Myocyte (in vitro differentiated cells): ENCODE measurements around the gene RBM20. TPM values are rescaled to one million over a fixed set of nuclear protein-coding genes. Genes with fewer than 3 reads are reported as not detected.
A peak's percentile ranks its signal among the peaks of the same experiment; 100 is the strongest.
"Not testable (repeated sequence)": the region's sequence is repeated elsewhere in the genome, so short reads cannot be mapped to it uniquely, and the experiment has no call there.

Source experiments
- DNase-seq: peaks from one replicate; pipeline ENCODE4 v3.0.0-alpha.2; 2012; ENCODE audit warnings: low read depth
- total RNA-seq: library from RNA; depleted of rRNA; stranded (reverse); fragments of >200 nt; gene quantifications from 2 replicates; pipeline ENCODE4 v1.2.3, GENCODE V29; 2014

RBM20 gene
- total RNA-seq, 1 donor from 2014 or later = 2.6 TPM

DNA sequence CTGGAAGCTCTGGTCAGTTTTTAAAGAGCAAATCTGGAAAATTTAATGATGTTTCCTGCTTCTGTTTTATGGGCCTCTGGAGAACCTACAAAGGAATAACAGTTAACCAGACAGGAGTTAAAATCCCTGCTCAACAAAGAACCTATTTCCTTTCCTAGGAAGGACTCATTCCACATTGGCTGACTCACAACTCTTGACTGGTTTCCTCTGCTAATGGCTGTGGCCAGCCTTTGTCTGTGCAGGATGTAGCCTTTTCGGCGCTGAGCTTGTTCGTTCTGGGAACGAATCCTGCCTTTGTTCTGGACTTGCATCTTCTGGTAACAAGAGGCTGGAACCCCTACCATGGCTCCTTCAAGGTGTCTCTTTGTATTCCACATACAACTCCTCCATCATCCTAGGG lies 114.8 kb downstream of the RBM20 start:
- peak; percentile 50 for DNase-seq

DNA sequence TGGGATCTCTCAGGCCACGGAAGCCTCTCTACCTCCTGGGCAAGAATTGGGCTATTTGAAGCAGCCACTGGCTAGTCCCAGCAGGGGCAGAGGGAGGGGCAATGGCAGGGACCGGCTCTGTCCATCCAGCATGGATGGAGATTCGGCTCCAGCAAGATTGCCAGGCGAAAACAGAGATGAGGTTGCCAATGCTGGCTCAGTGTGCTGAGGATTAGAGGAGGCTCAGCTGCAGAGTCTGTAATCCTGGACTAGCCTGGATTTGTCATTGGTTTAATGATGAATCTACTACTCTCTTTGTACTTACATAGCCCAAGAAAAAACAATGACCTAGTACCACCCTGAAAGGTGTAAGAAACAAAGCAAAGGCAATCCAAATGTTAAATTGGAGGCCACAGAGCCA lies 115.4 kb downstream of the RBM20 start:
- no peak for DNase-seq

DNA sequence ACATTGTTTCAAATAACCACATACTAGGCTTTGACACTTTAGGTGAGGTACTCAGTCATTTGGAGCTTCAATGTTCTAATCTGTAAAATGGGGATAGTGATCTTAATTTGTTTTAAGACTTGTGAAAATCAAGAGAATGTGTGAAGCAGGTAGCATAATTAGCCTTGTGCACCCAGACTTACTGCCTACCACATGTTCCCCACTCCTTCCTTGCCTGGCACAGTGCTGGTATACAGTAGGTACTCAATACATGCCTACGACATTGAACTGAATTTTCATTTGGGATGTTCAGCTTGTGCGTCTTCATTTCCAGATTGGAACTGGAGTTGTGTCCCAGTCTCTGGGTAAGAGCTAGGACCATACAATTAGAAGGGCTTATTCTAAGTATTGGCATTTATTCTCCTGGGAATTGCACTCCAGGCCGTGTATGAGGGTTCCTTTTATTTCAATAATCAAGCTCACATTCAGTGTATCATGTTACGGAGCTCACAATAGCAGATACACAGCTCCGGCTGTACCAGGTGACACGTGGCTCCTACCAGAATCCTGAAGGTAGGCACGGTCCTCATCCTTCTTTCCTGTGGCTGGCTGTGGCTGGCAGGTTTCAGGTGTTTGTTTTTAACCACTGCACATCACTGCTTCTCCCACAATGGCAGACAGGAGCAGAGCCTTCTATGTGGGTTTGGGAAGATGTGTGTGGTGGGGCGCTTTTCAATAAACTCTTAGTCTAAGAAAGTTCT lies 118.1 kb downstream of the RBM20 start:
- DNase-seq = no peak

DNA sequence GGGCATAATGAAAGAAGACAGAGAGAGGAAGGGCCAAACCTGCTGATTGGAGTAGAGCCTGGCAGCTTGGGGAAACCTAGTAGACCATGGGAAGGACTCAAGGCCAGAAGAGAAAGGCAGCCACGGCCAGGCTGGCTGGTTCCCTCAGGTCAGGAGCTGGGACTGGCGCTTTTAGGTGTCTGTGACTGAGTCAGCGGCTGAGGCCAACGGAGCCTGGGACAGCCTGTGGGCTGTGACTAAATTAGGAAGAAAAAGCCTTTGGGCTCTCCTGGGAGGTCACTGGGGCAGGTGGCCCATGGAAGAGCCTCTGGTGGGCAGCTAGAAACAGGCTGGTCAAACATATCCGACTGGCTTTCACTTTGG lies 118.7 kb downstream of the RBM20 start:
- DNase-seq = no peak

DNA sequence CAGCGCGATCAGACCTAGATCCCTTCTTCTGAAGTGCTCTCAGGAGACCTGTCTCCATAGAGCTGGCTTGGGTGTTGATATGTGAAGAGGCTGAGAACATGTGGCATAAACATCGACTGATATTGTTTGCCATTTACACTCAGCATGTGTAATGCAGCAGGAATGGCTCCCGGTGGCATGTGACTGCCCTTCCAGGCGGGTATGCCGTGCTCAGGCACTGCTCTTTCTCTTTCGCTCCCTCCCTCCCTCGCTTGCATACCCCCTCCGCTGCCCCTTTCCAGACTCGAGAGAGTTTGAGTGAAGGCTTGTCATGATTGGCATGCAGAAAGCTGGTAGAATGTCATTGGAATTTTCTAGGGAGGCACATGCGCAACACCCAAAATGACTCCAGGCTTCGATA lies 120.2 kb downstream of the RBM20 start:
- DNase-seq = peak; percentile 55

DNA sequence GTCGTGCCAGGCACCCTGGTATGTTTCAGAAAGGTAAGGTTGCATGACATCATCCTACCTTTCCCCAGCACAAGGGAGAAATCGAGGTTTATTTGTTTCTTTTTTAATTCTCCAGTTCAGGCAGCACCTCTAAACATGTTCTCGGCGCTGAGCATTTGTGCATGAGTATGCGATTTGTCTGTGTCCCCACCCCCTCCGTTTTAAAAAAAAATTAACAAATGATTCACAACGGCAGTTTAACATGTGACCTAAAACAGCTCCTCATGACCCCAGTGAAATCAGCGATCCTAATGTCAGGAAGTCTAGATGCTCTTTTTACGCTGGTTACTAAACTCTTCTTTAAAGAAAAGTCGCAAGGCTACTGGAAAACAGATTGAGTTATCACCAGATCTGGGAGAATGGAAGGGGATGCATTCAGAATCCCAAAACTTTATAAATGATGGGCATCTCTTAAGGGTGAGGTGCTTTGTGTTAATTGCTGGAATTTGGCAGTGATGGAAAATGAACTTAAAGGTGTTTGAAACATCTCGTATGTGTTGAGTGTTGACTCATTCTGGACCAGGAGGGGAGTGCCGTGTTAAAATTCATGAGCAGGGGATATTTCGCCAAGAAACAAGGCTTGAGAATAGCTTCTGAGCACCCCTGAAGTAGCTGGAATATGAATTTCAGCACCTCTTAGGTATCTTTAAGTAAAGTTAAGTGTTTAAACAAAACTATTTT lies 120.8 kb downstream of the RBM20 start:
- no peak for DNase-seq

DNA sequence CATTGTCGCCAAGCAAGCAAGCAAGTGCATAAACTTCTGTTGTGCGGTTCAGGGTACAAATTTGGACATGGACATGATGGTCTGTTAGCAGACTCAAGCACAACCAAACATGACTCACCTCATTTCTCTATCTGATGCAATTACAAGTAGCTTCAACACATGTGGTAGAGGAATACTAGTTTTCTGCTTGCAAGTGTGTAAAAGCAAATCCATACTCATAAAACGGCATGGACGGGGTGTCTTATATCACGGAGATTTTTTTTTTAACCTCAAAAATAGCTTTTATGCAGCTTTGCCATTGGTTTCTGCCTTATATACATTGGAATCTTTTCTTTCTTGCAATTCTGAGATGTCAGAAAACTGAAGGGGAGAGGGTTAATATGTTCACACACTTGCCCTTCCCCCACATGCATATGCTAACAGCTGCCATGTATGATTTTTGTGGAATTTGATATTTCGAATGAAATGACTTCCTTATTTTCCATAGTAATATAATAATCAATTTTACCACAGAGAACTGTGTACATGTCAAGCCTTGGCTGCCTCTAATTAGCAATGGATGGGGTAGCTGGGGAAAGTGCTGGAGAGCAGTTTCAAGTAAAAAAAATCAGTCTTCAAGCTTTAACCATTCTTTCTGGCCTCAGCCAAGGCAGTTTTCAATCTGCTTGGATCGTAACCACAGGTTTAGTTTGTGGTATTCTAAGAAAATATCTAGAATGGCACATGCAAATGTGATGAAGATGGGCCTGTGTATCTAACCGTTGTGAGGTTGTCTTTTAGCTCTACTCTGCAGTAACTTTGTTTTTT lies 121.6 kb downstream of the RBM20 start:
- no peak for DNase-seq

DNA sequence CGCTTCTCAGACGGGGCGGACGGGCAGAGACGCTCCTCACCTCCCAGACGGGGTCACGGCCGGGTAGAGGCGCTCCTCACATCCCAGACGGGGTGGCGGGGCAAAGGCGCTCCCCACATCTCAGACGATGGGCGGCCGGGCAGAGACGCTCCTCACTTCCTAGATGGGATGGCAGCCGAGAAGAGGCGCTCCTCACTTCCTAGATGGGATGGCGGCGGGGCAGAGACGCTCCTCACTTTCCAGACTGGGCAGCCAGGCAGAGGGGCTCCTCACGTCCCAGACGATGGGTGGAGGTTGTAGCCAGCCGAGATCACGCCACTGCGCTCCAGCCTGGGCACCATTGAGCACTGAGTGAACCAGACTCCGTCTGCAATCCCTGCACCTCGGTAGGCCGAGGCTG lies 123.5 kb downstream of the RBM20 start:
- DNase-seq = not testable (repeated sequence)

DNA sequence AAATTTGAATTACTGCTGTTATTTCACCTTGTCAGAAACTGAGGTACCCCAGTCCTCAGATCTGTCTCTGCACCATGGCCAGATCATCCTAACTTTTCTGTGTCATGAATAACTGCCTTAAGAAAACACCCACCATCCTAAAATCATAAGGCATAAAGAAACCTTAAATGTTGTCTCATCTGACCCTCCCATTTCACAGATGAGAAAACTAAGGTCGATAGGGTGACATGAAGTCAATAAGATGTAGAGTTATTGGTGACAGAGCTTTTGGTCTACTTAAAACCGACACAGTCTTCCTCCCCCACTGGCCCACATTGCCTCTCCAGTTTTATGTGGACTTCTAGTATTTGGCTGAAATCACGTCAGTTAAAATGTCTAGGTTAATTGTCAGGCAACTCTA lies 126.1 kb downstream of the RBM20 start:
- DNase-seq = no peak

DNA sequence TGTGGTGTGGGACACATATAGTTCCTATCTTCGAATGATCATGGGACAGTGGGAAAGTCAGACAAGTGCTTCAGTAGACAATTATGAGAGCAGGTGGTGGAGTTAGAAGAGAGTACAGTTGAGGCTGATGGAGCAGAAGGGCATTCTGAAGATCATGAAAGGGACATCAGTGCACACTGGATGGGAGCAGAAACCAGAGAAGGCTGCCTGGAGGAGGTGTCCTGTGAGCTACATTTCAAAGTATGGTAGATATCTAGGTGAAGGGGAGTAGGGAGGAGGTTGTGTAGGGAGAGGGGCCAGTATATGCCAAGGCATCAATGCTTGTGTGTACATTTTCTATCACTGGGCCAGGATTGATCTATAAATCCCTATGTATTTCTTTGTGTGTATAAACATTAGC lies 127.3 kb downstream of the RBM20 start:
- DNase-seq = no peak

DNA sequence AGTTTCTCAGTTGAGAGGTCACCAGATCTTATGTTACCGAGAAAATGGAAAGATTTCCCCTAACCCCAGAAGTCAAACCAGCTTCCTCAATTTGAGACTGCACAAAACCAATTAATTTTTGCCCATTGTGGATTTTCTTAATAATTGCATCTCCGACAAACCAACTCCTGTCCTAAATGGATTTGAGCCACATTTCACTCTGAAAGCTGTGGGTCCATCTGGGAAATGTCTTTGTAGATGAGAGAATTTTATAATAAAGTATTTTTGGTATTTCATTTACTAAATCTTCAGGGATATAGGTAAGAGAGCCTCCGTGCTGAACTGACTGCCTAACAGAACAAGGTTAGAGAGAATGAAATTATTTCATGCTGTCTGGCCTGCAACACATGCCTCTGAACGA lies 127.9 kb downstream of the RBM20 start:
- no peak for DNase-seq

DNA sequence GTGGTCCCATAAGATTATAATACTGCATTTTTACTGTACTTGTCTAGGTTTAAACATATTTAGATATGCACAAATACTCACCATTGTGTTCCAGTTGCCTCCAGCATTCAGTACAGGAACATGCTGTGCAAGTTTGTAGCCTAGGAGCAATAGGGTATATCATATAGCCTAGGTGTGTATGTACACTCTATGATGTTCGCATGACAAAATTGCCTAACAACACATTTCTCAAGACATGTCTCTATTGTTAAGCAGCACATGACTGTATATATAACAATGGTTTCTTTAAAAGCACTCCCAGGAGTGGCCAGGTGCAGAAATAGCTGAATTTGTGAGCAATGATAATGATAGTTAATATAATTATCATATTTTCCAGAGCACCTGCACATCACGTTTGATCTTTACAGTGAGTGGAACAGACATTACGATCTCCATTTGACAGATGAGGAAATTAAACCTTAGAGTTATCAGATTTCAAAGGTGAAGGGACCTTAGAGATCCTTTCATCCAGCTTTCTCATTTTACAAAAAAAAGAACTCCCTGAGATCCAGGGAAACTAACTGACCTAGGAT lies 128.4 kb downstream of the RBM20 start:
- no peak for DNase-seq

DNA sequence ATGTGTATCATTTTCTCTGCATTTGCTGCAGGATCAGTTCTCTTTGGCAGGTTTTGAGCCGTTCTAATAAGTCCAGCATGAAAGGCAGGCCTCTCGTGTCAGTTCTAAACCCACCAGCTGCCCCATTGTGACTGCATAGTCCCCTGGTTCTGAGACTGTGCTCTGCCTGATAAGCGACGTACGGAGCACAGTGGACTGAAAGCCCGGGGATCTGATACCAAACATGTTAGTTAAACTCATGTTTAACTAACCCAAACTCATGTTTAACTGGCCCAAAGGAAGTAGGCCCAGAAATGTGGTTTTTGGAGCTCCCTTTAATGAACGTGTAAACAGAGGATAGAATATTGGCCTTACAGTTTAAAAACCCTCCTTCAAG lies 129.5 kb downstream of the RBM20 start:
- peak; percentile 6 for DNase-seq

DNA sequence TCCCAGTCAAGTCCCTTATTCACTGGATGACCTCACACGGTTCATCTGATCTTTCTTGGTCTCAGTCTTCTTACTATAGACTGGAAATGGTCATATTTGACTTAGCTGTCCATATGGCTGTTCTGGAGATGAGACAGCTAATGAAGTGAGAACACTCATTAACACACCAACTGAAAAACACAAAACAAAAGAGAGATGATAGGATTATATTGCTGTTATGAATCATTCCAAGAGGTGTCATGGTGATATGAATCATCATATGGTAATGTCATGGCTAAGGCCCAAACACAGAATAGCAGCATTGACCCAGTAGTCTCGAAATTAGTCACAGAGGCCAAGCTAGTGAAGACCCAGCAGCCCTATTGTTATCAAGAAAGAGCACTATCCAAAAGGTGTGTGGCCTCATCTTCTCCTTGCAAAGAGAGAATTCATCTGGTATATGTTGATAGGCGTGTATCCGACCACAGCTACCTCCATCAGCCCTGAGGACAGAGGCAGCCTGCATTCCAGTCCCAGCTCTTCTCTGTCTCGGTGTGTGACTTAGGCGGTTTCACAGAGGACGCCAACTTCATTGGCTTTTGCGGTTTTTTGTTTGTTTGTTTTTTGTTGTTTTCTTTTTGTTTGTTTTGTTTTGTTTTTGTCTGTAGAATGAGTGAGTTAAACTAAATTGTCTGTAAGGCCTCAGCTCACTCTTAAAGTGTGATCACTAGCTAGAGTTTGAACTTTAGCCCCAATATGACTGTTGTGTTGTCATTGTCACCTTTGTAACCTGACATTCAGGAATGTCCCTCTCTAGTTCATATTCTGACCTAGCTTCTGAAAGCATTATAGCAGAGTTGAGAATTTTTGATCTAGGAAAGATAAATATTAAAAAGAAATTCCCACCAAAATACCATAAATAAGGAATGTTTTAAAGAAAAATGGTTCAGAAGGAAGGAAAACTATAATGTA lies 130.2 kb downstream of the RBM20 start:
- DNase-seq = peak; percentile 81

DNA sequence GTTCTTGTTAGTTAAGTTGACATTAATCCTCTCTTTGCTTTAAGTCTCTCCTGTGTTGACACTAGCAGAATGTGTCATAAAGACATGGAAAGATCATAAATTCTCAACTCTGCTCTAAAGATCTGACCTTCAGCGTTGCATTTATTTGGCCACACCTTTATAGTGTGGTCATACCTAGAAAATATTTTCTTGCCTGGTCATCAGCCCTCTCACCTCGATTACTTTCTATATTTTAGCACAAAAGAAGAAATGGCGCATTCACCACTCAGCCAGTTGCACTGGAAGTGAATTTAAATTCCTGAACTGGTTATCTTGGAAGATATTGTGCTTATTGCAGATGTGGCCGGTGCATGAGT lies 130.9 kb downstream of the RBM20 start:
- DNase-seq = no peak

DNA sequence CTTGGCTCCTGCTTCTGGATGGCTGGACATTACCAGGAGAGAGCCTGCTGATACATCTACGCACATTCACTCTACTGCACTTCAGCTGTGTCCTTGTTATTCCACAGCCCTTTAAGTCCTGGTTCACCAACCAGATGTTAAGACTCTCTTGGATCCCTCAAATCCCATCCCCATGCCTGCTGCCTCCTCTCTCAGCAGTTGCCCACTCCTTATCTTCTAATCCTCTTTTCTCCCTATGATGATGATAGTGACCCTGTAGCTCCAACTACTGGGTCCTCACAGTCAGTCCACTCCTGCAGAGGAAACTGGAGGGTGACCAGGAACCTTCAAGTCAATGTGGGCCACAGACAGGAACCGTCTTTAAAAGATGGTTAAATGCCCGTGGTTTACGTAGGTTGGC lies 131.3 kb downstream of the RBM20 start:
- DNase-seq = no peak

DNA sequence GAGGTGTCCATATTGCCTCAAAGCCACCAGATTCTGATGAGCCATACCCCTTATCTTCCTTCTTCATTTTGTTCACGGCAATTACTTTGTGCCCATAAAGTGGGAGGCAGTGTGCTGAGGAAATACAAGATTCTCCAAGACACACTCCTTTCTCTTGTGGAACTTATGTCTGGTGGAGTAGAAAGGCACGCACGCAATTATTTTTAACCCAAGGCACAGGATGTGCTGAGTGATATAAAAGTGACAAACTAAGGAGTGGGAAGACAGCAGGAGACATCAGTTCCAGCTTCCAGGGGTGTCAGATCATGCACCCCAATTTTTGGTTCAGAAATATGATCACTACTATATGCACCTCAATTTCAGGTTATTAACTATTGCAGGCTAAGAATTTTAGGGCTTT lies 132.9 kb downstream of the RBM20 start:
- DNase-seq = no peak

DNA sequence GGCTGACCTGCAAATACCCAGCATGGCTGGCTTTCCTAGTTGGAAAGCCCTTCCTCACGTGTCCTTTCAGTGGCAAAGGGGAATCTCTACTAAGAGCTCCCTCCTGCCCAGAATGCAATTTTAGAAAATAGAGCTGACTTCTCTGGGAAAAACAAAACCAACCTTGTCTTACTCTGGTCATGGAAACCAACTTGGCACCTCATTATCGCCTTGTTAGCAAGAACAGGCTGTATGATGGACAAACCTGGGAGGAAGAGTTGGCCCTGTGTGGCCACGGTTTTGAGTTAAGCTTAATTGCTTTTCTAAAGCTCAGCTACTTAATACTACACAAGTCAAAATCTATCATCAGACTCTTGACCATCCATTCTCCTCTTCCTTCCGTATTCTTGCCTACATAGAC lies 133.5 kb downstream of the RBM20 start:
- DNase-seq = no peak

DNA sequence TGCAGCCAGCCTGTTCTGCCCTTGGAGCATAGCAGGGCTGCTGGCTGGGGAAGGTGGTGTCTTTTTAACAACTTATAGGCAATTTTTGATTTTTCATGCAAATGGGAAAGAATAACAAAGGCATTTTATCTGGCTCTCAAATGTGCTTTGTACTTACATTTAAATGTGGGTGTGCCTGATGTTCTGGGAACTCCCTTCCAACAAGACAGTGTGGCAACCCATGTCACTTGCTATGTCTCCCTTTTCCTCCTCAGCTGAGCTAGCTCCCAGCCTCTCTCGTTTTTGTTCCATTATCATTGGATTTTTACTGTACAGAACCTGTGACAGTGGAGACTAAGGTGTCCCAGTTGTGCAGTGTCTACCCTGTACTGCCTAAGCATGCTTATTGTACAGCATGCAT lies 134.1 kb downstream of the RBM20 start:
- no peak for DNase-seq

DNA sequence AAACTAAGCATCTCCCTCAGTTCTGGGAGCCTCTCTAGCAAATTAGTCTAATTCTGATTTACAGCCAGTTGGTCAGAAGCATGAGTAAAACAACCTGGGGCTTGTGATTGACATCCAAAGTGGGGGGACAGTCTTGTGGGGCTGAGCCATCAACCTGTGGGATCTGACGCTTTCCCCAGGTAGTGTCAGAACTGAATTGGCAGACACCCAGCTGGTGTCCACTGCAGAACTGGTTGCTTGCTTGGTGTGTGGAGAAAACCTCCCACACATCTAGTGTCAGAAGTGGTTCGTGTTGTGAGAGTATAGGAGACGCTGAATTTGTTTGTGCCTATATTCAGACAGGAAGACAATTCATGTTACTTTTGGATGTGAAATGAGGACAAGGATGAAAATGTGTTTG lies 135.4 kb downstream of the RBM20 start:
- no peak for DNase-seq

DNA sequence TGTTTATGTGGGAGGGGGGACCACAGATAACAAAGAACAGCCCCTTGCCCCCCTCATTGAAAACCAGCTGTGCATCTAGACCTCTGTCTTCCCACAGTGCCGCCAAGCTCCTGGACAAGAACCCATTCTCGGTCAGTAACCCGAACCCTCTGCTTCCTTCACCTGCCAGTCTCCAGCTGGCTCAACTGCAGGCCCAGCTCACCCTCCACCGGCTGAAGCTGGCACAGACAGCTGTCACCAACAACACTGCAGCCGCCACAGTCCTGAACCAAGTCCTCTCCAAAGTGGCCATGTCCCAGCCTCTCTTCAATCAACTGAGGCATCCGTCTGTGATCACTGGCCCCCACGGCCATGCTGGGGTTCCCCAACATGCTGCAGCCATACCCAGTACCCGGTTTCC lies 136.6 kb downstream of the RBM20 start:
- peak; percentile 71 for DNase-seq
